ENCODE data around the gene EIF3J. TPM values are rescaled to one million over a fixed set of nuclear protein-coding genes. Genes with fewer than 3 reads are reported as not detected.

EIF3J gene
- total RNA-seq, 4 donors from 2014 or later: 46.2 to 60.6 (median 53.7) TPM

DNA sequence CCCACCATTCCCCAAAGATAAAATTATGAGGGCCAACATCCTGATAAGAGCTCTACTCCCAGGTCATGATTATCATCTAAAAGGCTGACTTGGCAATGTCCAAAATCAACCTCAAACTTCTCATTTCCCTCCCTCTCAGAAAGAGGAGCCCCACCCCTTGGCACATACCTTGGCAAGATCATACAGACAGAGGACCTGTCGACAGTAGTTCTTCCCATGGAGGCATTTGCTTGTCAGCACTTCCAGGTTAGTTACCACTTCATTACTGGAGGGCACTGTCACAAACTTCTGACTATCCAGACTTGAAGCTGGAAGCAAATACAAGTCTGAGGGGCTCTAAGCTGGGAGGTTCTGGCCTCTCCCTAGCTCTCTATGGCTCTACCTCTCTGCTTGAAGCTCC, 37.8 kb downstream of the EIF3J start:
- H3K27me3 ChIP-seq: no peaks in the 10 kb centered on the region
- peaks cover 0 to 9% (median 3%) of the 10 kb centered on the region in 4 donors for H3K4me1 ChIP-seq
- H3K4me3 ChIP-seq: no peak overlapping the region
- WGBS: 93% methylated on average over 1 of the region's 1 CpG
- no peak for TF ChIP-seq EP300 (IDR thresholded peaks at IDR 0.05)
- TF ChIP-seq POLR2A (IDR thresholded peaks at IDR 0.05; ENCODE audit: low read depth): no peak
- no peak for TF ChIP-seq POLR2AphosphoS5 (IDR thresholded peaks at IDR 0.05)
- TF ChIP-seq CTCF (IDR thresholded peaks at IDR 0.05): no peak
- intact Hi-C loops (cut with DNase I): no loop called here
- H3K9me3 ChIP-seq: no peaks in the 10 kb centered on the region
- no peak for DNase-seq (ENCODE audit: extremely low spot score)
- peaks cover 11 to 63% (median 47%) of the 10 kb centered on the region in 4 donors for H3K36me3 ChIP-seq
- no peak overlapping the region for H3K27ac ChIP-seq (replicated peaks in 1 of 4)

DNA sequence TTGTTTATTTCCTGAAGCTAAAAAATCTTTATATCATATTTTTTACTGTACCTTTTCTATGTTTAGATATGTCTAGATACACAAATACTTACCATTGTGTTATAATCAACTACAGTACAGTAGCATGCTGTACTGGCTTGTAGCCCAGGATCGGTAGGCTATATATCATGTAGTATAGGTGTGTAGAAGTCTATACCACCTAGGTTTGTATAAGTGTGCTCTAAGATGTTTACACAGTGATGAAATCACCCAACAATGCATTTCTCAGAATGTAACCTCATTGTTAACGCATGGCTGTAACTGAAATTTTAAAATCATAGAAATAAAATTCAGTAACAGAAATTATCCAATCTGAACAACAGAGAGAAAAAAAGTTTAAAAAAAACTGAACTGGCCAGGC, 43.2 kb downstream of the EIF3J start:
- intact Hi-C loops (cut with DNase I): loop anchor here (10.0 kb wide), 1 partner anchor 155 kb away; the partner anchor contains the start of gene TRIM69
- H3K4me1 ChIP-seq: peaks cover 0 to 9% (median 3%) of the 10 kb centered on the region in 4 donors
- DNase-seq (ENCODE audit: extremely low spot score): no peak
- no peaks in the 10 kb centered on the region for H3K9me3 ChIP-seq
- H3K27ac ChIP-seq (replicated peaks in 1 of 4): no peak overlapping the region
- peaks cover 27 to 64% (median 41%) of the 10 kb centered on the region in 4 donors for H3K36me3 ChIP-seq
- no peak overlapping the region for H3K4me3 ChIP-seq
- no peak for TF ChIP-seq POLR2A (IDR thresholded peaks at IDR 0.05; ENCODE audit: low read depth)
- WGBS: 88% methylated on average over 2 of the region's 2 CpGs
- no peaks in the 10 kb centered on the region for H3K27me3 ChIP-seq

GRCh38 chr15:44584162-44584749, 47.3 kb downstream of the EIF3J start:
- Histone ChIP-seq H3K36me3 (peaks cover 54 to 95% (median 78%) of the 10 kb centered on the region in 4 donors), H3K9me3 (no peaks in the 10 kb centered on the region), H3K27me3 (no peaks in the 10 kb centered on the region), H3K4me3 (no peak overlapping the region), H3K27ac (replicated peaks in 1 of 4) (no peak overlapping the region), H3K4me1 (no peaks in the 10 kb centered on the region)
- TF ChIP-seq EP300 (IDR thresholded peaks at IDR 0.05): no peak
- TF ChIP-seq POLR2A (IDR thresholded peaks at IDR 0.05; ENCODE audit: low read depth): no peak
- TF ChIP-seq CTCF (IDR thresholded peaks at IDR 0.05): peak in 1 of 3 experiments; percentile 27
- TF ChIP-seq POLR2AphosphoS5 (IDR thresholded peaks at IDR 0.05): no peak
- intact Hi-C loops (cut with DNase I): loop anchor here (10.0 kb wide), 1 partner anchor 151 kb away; the partner anchor contains the start of gene TRIM69
- 84% methylated on average over 5 of the region's 5 CpGs for WGBS
- no peak for DNase-seq (ENCODE audit: extremely low spot score)

- intact Hi-C loops (cut with DNase I): loop anchor here (10.0 kb wide), 1 partner anchor 149 kb away; the partner anchor contains the start of gene TRIM69
- H3K27me3 ChIP-seq: no peaks in the 10 kb centered on the region
- H3K4me1 ChIP-seq: no peaks in the 10 kb centered on the region
- WGBS: 79% methylated on average over 2 of the region's 2 CpGs
- H3K4me3 ChIP-seq: no peak overlapping the region
- TF ChIP-seq CTCF (IDR thresholded peaks at IDR 0.05) (no peak), POLR2AphosphoS5 (IDR thresholded peaks at IDR 0.05) (no peak), POLR2A (IDR thresholded peaks at IDR 0.05; ENCODE audit: low read depth) (no peak), EP300 (IDR thresholded peaks at IDR 0.05) (no peak)
- H3K27ac ChIP-seq (replicated peaks in 1 of 4): no peak overlapping the region
- DNase-seq (ENCODE audit: extremely low spot score): no peak
- peaks cover 56 to 98% (median 82%) of the 10 kb centered on the region in 4 donors for H3K36me3 ChIP-seq
- no peaks in the 10 kb centered on the region for H3K9me3 ChIP-seq
Observed at GRCh38 chr15:44585633-44586032, 48.7 kb downstream of the EIF3J start.

GRCh38 chr15:44588541-44588940, 51.6 kb downstream of the EIF3J start:
- H3K4me1 ChIP-seq: peaks cover 0 to 7% (median 2%) of the 10 kb centered on the region in 4 donors
- no peak for DNase-seq (ENCODE audit: extremely low spot score)
- TF ChIP-seq POLR2AphosphoS5 (IDR thresholded peaks at IDR 0.05): no peak
- no peak for TF ChIP-seq CTCF (IDR thresholded peaks at IDR 0.05)
- TF ChIP-seq POLR2A (IDR thresholded peaks at IDR 0.05; ENCODE audit: low read depth): no peak
- TF ChIP-seq EP300 (IDR thresholded peaks at IDR 0.05): no peak
- 90% methylated on average over 5 of the region's 5 CpGs for WGBS
- H3K4me3 ChIP-seq: no peak overlapping the region
- H3K9me3 ChIP-seq: no peaks in the 10 kb centered on the region
- no peak overlapping the region for H3K27ac ChIP-seq (replicated peaks in 1 of 4)
- intact Hi-C loops (cut with DNase I): loop anchor here (10.0 kb wide), 1 partner anchor 146 kb away; the partner anchor contains the start of gene TRIM69
- peaks cover 65 to 100% (median 92%) of the 10 kb centered on the region in 4 donors for H3K36me3 ChIP-seq
- no peaks in the 10 kb centered on the region for H3K27me3 ChIP-seq
